ENCODE measurements around the gene GLT6D1.

- TF ChIP-seq POLR2AphosphoS5 (IDR thresholded peaks at IDR 0.05; ENCODE audit: low read depth, low read length) (no peak), SPI1 (IDR thresholded peaks at IDR 0.05; ENCODE audit: low read depth, low read length) (no peak), POLR2A (IDR thresholded peaks at IDR 0.05; ENCODE audit: low read depth, low read length) (no peak), TAF1 (IDR thresholded peaks at IDR 0.05; ENCODE audit: low read depth, low read length) (no peak), PAX5 (IDR thresholded peaks at IDR 0.05; ENCODE audit: insufficient read depth, low read length, severe bottlenecking) (no peak)
Measured at GRCh38 chr9:135680056-135680455, 40.7 kb upstream of the GLT6D1 start.

Data from GM12891 (cell line).